Uterus (tissue), 2 donors: ENCODE data around the gene ARHGAP29.

Experiments
- CTCF ChIP-seq, 4 experiments: fragments of 200-600 bp in 2 of 4; fragments of 450-650 bp in 2 of 4; sonication (generic) in 2 of 4; IDR thresholded peaks; one replicate each; pipeline ENCODE4 v1.5.1; 2016 to 2019; ENCODE audit warnings: antibody characterized with exemption in 4 of 4, mild to moderate bottlenecking in 2 of 4, moderate library complexity in 1 of 4
- POLR2A ChIP-seq, 2 donors: fragments of 450-650 bp; IDR thresholded peaks; one replicate each; pipeline ENCODE4 v1.6.1; 2016; ENCODE audit warnings: antibody characterized with exemption in 2 of 2, mild to moderate bottlenecking in 1 of 2, moderate library complexity in 1 of 2

GRCh38 chr1:94231746-94232145, 5.6 kb downstream of the ARHGAP29 start:
- TF ChIP-seq CTCF (IDR thresholded peaks at IDR 0.05): no peak
- no peak for TF ChIP-seq POLR2A (IDR thresholded peaks at IDR 0.05)
